Naive thymus-derived CD8-positive, alpha-beta T cell (primary cell): Measurements from ENCODE around the gene BLOC1S2. TPM values are rescaled to one million over a fixed set of nuclear protein-coding genes. Genes with fewer than 3 reads are reported as not detected.

ENCODE experiments used
- ATAC-seq, 2 donors: fragments of 150-1000 bp; cut with Tn5 transposase in 1 of 2; sonication (Bioruptor Pico), chemical (Tn5 transposase) in 1 of 2; 1 replicate in 1 of 2; 2 replicates in 1 of 2; pipeline ENCODE4 v1.10.0; 2021; ENCODE audit warnings: mild to moderate bottlenecking in 2 of 2, moderate library complexity in 2 of 2
- POLR2A ChIA-PET: fragments of 350-600 bp; sonication (Branson Sonifier 250); formaldehyde crosslinking; loops from one replicate; lab custom pipeline; 2021; ENCODE audit warnings: antibody characterized with exemption; lab: Charles Lee
- DNase-seq, 10 donors: peaks; one replicate each; pipeline versions ENCODE4 v3.0.0 to v3.0.0-alpha.2; 2020 to 2022
- H3K27ac Mint-ChIP-seq, 10 donors: one replicate each; pipeline ENCODE4 v1.8.0; 2020 to 2022; ENCODE audit warnings: mild to moderate bottlenecking in 10 of 10, mixed read lengths in 10 of 10, moderate library complexity in 4 of 10, inconsistent platforms in 1 of 10
- H3K27me3 Mint-ChIP-seq, 5 donors: one replicate each; pipeline ENCODE4 v1.8.0; 2021 to 2022; ENCODE audit warnings: mixed read lengths in 5 of 5
- H3K36me3 Mint-ChIP-seq, 3 donors: one replicate each; pipeline ENCODE4 v1.8.0; 2020 to 2022; ENCODE audit warnings: mixed read lengths in 3 of 3, mild to moderate bottlenecking in 2 of 3, inconsistent platforms in 1 of 3
- H3K4me1 Mint-ChIP-seq, 4 donors: one replicate each; pipeline ENCODE4 v1.8.0; 2021 to 2022; ENCODE audit warnings: mixed read lengths in 4 of 4
- H3K4me3 Mint-ChIP-seq, 10 donors: one replicate each; pipeline ENCODE4 v1.8.0; 2020 to 2022; ENCODE audit warnings: mild to moderate bottlenecking in 10 of 10, mixed read lengths in 10 of 10, moderate library complexity in 6 of 10, inconsistent platforms in 1 of 10
- H3K9me3 Mint-ChIP-seq, 9 donors: one replicate each; pipeline ENCODE4 v1.8.0; 2020 to 2022; ENCODE audit warnings: mixed read lengths in 9 of 9, mild to moderate bottlenecking in 3 of 9, inconsistent platforms in 1 of 9, moderate library complexity in 1 of 9
- polyA plus RNA-seq, 3 donors: library from polyadenylated mRNA; unstranded; fragments of 300-500 nt; fragmentation: Illumina TruSeq; gene quantifications; one replicate each; pipeline ENCODE4 v1.2.3, GENCODE V29; 2021
- total RNA-seq, 8 experiments: library from RNA in 2 of 8; stranded (reverse) in 2 of 8; gene quantifications; one replicate each; pipeline ENCODE4 v1.2.3 and lab custom pipeline; 2021 to 2026

BLOC1S2 gene
- 10 to 100 TPM; 37.8 to 39.2 TPM for total RNA-seq
- 10 to 100 TPM; 61.3 to 76.1 (median 73.6) TPM for polyA plus RNA-seq
- total RNA-seq (lab: John Stamatoyannopoulos, UW): 19.2 to 69.3 (median 37.5) reads per million in 6 experiments

DNA sequence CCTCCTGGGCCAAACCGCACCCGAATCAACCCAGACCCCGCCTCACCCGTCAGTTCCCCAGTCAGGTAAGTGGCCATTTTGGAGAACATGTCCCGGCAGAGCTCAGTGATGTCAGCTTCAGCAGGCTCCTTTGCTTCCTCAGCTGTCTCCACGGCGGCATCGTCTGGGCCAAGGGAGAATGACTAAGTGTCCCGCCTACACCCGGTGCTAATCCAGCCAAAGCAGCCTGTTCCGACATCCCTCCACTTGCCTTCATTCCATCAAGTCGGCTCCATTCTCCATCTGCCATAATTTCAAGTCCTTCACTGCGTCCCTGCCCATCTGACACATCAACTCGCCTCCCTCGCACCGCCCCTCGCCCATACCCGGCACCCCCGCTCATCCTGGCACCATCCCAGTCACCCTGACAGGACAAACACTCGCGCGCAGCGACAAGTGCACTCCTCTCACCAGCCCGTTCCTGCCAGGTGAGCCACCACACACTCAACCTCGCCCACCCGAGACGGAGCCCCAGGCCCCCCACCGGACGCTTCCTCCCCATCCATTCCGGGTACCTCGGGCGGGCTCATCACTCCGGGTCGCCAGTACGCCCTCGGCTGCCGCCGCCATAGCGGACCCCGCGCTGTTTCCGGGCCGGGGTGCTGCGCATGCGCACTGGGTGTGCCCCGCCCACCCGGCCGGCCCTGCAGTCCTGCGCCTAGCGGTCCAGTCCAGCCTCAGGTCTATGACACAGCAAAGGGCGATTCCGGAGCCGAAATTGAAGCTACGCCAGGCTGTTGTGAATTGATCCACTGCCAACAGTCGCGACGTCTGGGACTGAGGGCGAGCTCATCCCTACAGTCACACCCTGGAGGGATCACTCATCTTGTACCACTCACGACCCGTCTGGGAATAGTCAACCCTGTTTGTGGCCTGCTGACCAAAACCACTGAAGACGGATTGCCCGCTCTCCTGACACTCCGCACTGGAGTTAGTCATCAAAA, at the start of gene BLOC1S2:
BLOC1S2 (minus strand) TSS at position 630 of the 983 bp plus-strand sequence; CDS start at position 609, 21 bp downstream.
- Mint-ChIP-seq H3K27me3 (no peaks in the 10 kb centered on the region), H3K27ac (peak within 1 kb of the TSS; percentile 98 to 99 (median 98)), H3K4me1 (peaks cover 19 to 43% (median 33%) of the 10 kb centered on the region in 4 donors), H3K4me3 (peak within 1 kb of the TSS; percentile 97 to 100 (median 98)), H3K9me3 (no peaks in the 10 kb centered on the region), H3K36me3 (peaks cover 0 to 5% (median 0%) of the 10 kb centered on the region in 3 donors)
- ATAC-seq (peak; percentile 84 to 93), DNase-seq (peak; percentile 72 to 95 (median 87))
- POLR2A ChIA-PET: interaction anchor here (0.6 to 1.7 kb wide), 8 partner anchors 19 to 721 kb away, joined by 3 to 7 read pairs (median 3); partner anchors contain the start of genes CHUK and HIF1AN

GRCh38 chr10:100334762-100335161, 48.3 kb upstream of the BLOC1S2 start:
- Mint-ChIP-seq H3K4me1 (peaks cover 0 to 13% (median 5%) of the 10 kb centered on the region in 4 donors), H3K36me3 (no peaks in the 10 kb centered on the region), H3K4me3 (no peak overlapping the region), H3K27me3 (peaks cover 0 to 12% (median 8%) of the 10 kb centered on the region in 5 donors), H3K9me3 (no peaks in the 10 kb centered on the region), H3K27ac (no peak overlapping the region)
- DNase-seq (no peak), ATAC-seq (no peak)
- POLR2A ChIA-PET: no interaction called here

- no peak for DNase-seq
- POLR2A ChIA-PET: no interaction called here
- H3K36me3 Mint-ChIP-seq: no peaks in the 10 kb centered on the region
- no peaks in the 10 kb centered on the region for H3K9me3 Mint-ChIP-seq
- ATAC-seq: no peak
- H3K4me3 Mint-ChIP-seq: no peak overlapping the region
- H3K4me1 Mint-ChIP-seq: peaks cover 0 to 6% (median 2%) of the 10 kb centered on the region in 4 donors
- H3K27me3 Mint-ChIP-seq: peaks cover under 1 to 17% (median 16%) of the 10 kb centered on the region in 5 donors
- no peak overlapping the region for H3K27ac Mint-ChIP-seq
Measured at GRCh38 chr10:100333661-100334440, 47.4 kb upstream of the BLOC1S2 start.

DNA sequence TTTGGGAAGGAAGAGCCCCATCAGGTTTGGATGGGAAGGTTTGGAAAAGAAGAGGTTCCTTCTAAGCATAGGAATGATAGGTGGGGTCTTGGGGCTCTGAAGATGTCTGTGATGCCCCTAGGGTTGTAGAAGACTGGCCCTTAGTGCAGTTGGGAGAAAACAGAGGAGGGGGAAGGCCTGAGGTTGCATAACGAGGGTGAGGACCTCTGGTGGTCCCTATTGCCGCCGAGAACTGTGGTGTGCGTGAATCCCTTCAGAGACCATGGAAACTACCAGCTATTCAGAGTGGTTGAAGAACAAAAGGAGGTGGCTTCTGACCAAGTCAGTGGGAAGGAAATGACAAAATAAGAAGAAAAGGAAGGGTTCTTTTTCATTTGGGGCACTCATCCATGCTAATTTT, 46.6 kb upstream of the BLOC1S2 start:
- Mint-ChIP-seq H3K27me3 (peaks cover 1 to 21% (median 16%) of the 10 kb centered on the region in 5 donors), H3K9me3 (no peaks in the 10 kb centered on the region), H3K36me3 (no peaks in the 10 kb centered on the region), H3K27ac (no peak overlapping the region), H3K4me1 (peaks cover 0 to 3% (median under 1%) of the 10 kb centered on the region in 4 donors), H3K4me3 (no peak overlapping the region)
- ATAC-seq (no peak), DNase-seq (no peak)
- POLR2A ChIA-PET: interaction anchor here (0.9 to 1.3 kb wide), 2 partner anchors 101 to 179 kb away, joined by 7 to 11 read pairs; no protein-coding TSS in a partner anchor

DNA sequence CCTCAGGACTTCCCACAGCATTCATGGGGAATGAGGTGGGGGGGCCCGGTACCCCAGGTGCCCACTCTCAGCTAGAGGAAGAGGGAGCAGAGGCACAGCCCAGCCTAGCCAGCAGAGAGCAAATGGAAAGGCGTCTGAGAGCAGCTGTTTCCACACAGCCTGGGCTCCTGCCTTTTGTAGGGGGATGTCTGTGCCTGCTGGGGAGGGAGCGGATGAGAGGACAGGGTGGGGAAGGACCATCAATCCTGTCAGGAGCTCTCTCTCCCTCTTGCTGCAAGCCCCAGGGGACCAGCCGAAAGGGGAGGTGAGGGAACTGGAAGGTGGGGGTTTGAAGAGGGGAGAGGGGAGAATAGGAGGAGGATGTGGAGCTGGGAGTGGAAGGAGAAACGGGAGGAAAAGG, 43.6 kb upstream of the BLOC1S2 start, which contains the start of gene PKD2L1:
PKD2L1 (minus strand) TSS at position 150 of the 400 bp plus-strand sequence; CDS start at position 25, 125 bp downstream.
- no peaks in the 10 kb centered on the region for H3K9me3 Mint-ChIP-seq
- no peak for ATAC-seq
- no peak within 1 kb of the TSS for H3K4me3 Mint-ChIP-seq
- POLR2A ChIA-PET: interaction anchor here (0.6 kb wide), 1 partner anchor 184 kb away, joined by 3 read pairs; no protein-coding TSS in a partner anchor
- peaks cover 1 to 22% (median 16%) of the 10 kb centered on the region in 5 donors for H3K27me3 Mint-ChIP-seq
- H3K4me1 Mint-ChIP-seq: peaks cover 10 to 18% (median 14%) of the 10 kb centered on the region in 4 donors
- H3K27ac Mint-ChIP-seq: peak within 1 kb of the TSS in 2 of 10 donors; percentile 46 to 60
- DNase-seq: no peak
- no peaks in the 10 kb centered on the region for H3K36me3 Mint-ChIP-seq

- Mint-ChIP-seq H3K27me3 (peaks cover 1 to 22% (median 16%) of the 10 kb centered on the region in 5 donors), H3K27ac (no peak overlapping the region), H3K9me3 (no peaks in the 10 kb centered on the region), H3K36me3 (no peaks in the 10 kb centered on the region), H3K4me3 (no peak overlapping the region), H3K4me1 (peaks cover 10 to 18% (median 14%) of the 10 kb centered on the region in 4 donors)
- POLR2A ChIA-PET: no interaction called here
- ATAC-seq (no peak), DNase-seq (no peak)
Measured at GRCh38 chr10:100328198-100328597, 41.7 kb upstream of the BLOC1S2 start.

DNA sequence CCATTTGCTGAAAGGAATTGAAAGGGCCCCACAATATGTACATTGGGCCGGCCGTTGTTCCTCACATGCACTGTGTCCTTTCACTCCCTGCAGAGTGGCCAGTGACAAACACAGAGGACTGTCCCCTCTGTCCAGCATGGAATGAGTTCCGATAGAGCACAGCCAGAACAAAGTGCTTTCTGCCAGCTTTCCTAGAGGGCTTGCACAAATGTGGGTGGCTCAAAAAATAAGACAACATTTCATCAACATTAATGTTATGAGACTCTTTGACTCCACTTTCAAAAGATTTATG, 41.2 kb upstream of the BLOC1S2 start:
- no peak overlapping the region for H3K27ac Mint-ChIP-seq
- POLR2A ChIA-PET: interaction anchor here (0.6 kb wide), 1 partner anchor 713 kb away, joined by 3 read pairs; no protein-coding TSS in a partner anchor
- no peak for DNase-seq
- no peaks in the 10 kb centered on the region for H3K9me3 Mint-ChIP-seq
- no peaks in the 10 kb centered on the region for H3K36me3 Mint-ChIP-seq
- peaks cover 1 to 22% (median 12%) of the 10 kb centered on the region in 5 donors for H3K27me3 Mint-ChIP-seq
- no peak overlapping the region for H3K4me3 Mint-ChIP-seq
- H3K4me1 Mint-ChIP-seq: peaks cover 10 to 18% (median 14%) of the 10 kb centered on the region in 4 donors
- no peak for ATAC-seq

DNA sequence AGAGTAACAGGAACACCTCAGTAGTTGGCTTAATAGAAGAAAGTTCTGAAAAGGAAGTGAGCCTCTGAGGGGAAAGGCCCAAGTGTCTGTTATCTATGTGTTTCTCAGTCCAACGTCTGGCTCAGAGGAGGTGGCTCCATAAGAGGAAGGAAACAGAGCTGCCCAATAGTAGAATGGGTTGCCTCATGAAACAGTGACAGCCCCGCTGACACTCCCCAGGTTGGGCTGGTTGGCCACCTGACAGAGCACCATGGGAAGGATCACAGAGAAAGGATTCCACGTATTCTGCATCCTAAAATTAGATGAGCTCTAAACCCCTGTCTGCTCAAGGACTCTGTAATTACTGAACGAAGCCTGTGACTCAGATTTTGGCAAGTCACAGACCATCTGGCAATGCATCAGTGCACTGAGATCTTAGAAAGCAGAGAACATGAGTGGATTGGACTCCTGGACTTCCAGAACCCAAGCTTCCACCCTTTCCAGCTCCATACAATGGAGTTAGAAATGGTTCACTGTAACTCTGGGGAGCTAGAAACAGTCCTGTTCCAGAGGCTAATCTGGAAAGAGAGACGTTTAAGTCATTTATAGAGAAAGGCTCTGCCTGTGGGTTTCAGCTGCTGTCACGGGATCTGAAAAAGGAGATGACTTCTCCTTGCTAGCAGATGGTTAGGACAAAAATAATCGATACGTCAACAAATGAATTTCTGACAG, 40.7 kb upstream of the BLOC1S2 start:
- peak in 6 of 10 donors; percentile 12 to 65 (median 34) for DNase-seq
- H3K4me3 Mint-ChIP-seq: peak overlapping the region in 1 of 10 donors; percentile 19

DNA sequence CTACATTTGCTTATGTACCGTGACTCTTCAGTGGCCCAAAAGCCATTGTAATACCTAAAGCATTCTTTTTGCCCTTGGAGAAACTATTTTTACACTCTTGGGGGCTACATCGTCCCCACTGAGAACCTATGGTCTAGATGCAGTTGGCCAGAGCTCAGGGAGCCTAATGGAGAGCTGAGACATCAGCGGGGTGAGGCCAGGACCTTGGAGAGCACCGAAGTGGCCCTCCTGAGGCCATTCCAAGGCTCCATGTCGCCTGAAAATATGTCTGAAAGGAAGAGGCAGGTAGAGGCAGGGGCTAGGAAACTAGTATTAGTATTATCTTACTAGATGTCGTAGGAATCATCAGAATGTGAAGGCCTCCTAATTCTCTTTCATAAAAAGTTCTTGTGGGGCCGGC, 38.7 kb upstream of the BLOC1S2 start:
- POLR2A ChIA-PET: no interaction called here
- Mint-ChIP-seq H3K4me3 (no peak overlapping the region), H3K4me1 (peaks cover 10 to 18% (median 14%) of the 10 kb centered on the region in 4 donors), H3K36me3 (no peaks in the 10 kb centered on the region), H3K27ac (no peak overlapping the region), H3K27me3 (peaks cover 1 to 12% (median 10%) of the 10 kb centered on the region in 5 donors), H3K9me3 (no peaks in the 10 kb centered on the region)
- DNase-seq: no peak
- no peak for ATAC-seq

More for the DNA sequence above, 40.7 kb upstream of the BLOC1S2 start:
- peaks cover 10 to 18% (median 14%) of the 10 kb centered on the region in 4 donors for H3K4me1 Mint-ChIP-seq
- no peaks in the 10 kb centered on the region for H3K9me3 Mint-ChIP-seq
- peak overlapping the region in 9 of 10 donors; percentile 6 to 82 (median 51) for H3K27ac Mint-ChIP-seq
- POLR2A ChIA-PET: interaction anchor here (0.6 to 1.2 kb wide), 3 partner anchors 40 to 714 kb away, joined by 3 read pairs; no protein-coding TSS in a partner anchor
- H3K36me3 Mint-ChIP-seq: no peaks in the 10 kb centered on the region
- peak; percentile 95 to 99 for ATAC-seq
- peaks cover 1 to 21% (median 12%) of the 10 kb centered on the region in 5 donors for H3K27me3 Mint-ChIP-seq

GRCh38 chr10:100319707-100320402, 33.4 kb upstream of the BLOC1S2 start:
- no peak overlapping the region for H3K4me3 Mint-ChIP-seq
- H3K27ac Mint-ChIP-seq: peak overlapping the region in 1 of 10 donors; percentile 22

GRCh38 chr10:100318207-100318606, 31.7 kb upstream of the BLOC1S2 start:
- DNase-seq (no peak), ATAC-seq (no peak)
- no peak overlapping the region for H3K4me3 Mint-ChIP-seq
- POLR2A ChIA-PET: interaction anchor here (0.7 kb wide), 1 partner anchor 46 kb away, joined by 3 read pairs; no protein-coding TSS in a partner anchor
- H3K36me3 Mint-ChIP-seq: no peaks in the 10 kb centered on the region
- no peaks in the 10 kb centered on the region for H3K9me3 Mint-ChIP-seq
- H3K27ac Mint-ChIP-seq: peak overlapping the region in 1 of 10 donors; percentile 7
- H3K4me1 Mint-ChIP-seq: no peaks in the 10 kb centered on the region
- peaks cover 15 to 49% (median 22%) of the 10 kb centered on the region in 5 donors for H3K27me3 Mint-ChIP-seq

More at GRCh38 chr10:100319707-100320402, 33.4 kb upstream of the BLOC1S2 start:
- DNase-seq: no peak
- no peak for ATAC-seq
- Mint-ChIP-seq H3K36me3 (no peaks in the 10 kb centered on the region), H3K4me1 (no peaks in the 10 kb centered on the region), H3K9me3 (no peaks in the 10 kb centered on the region), H3K27me3 (peaks cover 14 to 40% (median 15%) of the 10 kb centered on the region in 5 donors)
- POLR2A ChIA-PET: no interaction called here
